Endothelial cell of umbilical vein (primary cell): ENCODE data around the gene CDC42BPB. TPM values are rescaled to one million over a fixed set of nuclear protein-coding genes. Genes with fewer than 3 reads are reported as not detected.

Experiments used
- BruUV-seq: library from RNA; stranded (reverse); fragments of 400-500 nt; replicated peaks from 2 replicates; lab custom pipeline; 2021; lab: Mats Ljungman, UMichigan
- CTCF ChIA-PET: fragments of 300-600, 350-600 bp; sonication (Branson Sonifier 250); formaldehyde crosslinking; loops from one replicate; lab custom pipeline; 2021; ENCODE audit warnings: antibody characterized with exemption, inconsistent platforms; lab: Charles Lee
- POLR2A ChIA-PET: fragments of 300-600, 350-600 bp; sonication (Branson Sonifier 250); formaldehyde crosslinking; loops from one replicate; lab custom pipeline; 2021; ENCODE audit warnings: antibody characterized with exemption, inconsistent platforms; lab: Charles Lee
- DNase-seq: peaks from one replicate; pipeline ENCODE4 v3.0.0-alpha.2; 2011; ENCODE audit warnings: low read depth, low spot score
- FAIRE-seq: peaks from 2 replicates; lab custom pipeline; 2011; peaks lifted over from hg19 to GRCh38; lab: Jason Lieb, UNC
- H2AFZ ChIP-seq: 2 replicates; pipeline ENCODE4 v1.6.0; 2012; ENCODE audit warnings: low read depth, low read length, control low read depth, inconsistent platforms
- H3K27ac ChIP-seq: 2 replicates; pipeline ENCODE4 v1.5.1; 2011; ENCODE audit warnings: low read depth, mild to moderate bottlenecking, control low read depth, low read length, moderate library complexity; ENCODE audit not compliant: insufficient read depth
- H3K27me3 ChIP-seq, 2 experiments: 2 replicates each; pipeline versions ENCODE4 v1.6.0 to v1.6.1; 2011; ENCODE audit warnings: low read length in 2 of 2, mixed read lengths in 1 of 2; ENCODE audit not compliant: control insufficient read depth in 2 of 2, insufficient read depth in 2 of 2
- H3K36me3 ChIP-seq, 2 experiments: 2 replicates in 1 of 2; 3 replicates in 1 of 2; pipeline ENCODE4 v1.5.1; 2011; ENCODE audit warnings: low read length in 2 of 2, mild to moderate bottlenecking in 1 of 2, moderate library complexity in 1 of 2; ENCODE audit not compliant: control insufficient read depth in 2 of 2, insufficient read depth in 2 of 2; ENCODE audit errors: extremely low read depth in 1 of 2
- H3K4me1 ChIP-seq: 3 replicates; pipeline ENCODE4 v1.5.1; 2011; ENCODE audit warnings: mild to moderate bottlenecking, low read length; ENCODE audit not compliant: control insufficient read depth, insufficient read depth; ENCODE audit errors: extremely low read depth
- H3K4me2 ChIP-seq: 2 replicates; pipeline ENCODE4 v1.6.1; 2011; ENCODE audit warnings: low read length, control low read depth, mixed read lengths; ENCODE audit not compliant: insufficient read depth
- H3K4me3 ChIP-seq, 3 experiments: fragments of 200-600 bp in 1 of 3; sonication (generic), shearing (Covaris generic) in 1 of 3; replicated peaks in 1 of 3; 2 replicates each; pipeline ENCODE4 v1.5.1; 2011 to 2016; ENCODE audit warnings: control low read depth in 3 of 3, low read length in 3 of 3, mild to moderate bottlenecking in 2 of 3, inconsistent platforms in 1 of 3, low read depth in 1 of 3, moderate library complexity in 1 of 3; ENCODE audit not compliant: insufficient read depth in 1 of 3
- H3K79me2 ChIP-seq: 2 replicates; pipeline ENCODE4 v1.6.0; 2012; ENCODE audit warnings: low read length, inconsistent platforms; ENCODE audit not compliant: control insufficient read depth, insufficient read depth
- H3K9ac ChIP-seq: replicated peaks from 2 replicates; pipeline ENCODE3; 2011; ENCODE audit warnings: low read length, control low read depth; ENCODE audit not compliant: insufficient read depth; ENCODE audit errors: extremely low read depth
- H3K9me1 ChIP-seq: replicated peaks from 3 replicates; pipeline ENCODE4 v1.6.0; 2011; ENCODE audit warnings: mild to moderate bottlenecking, low read length; ENCODE audit not compliant: control insufficient read depth, insufficient read depth; ENCODE audit errors: extremely low read depth
- H3K9me3 ChIP-seq: replicated peaks from 2 replicates; pipeline ENCODE4 v1.5.1; 2012; ENCODE audit warnings: low read length, inconsistent platforms; ENCODE audit not compliant: control insufficient read depth, insufficient read depth
- H4K20me1 ChIP-seq: replicated peaks from 2 replicates; pipeline ENCODE3; 2011; ENCODE audit warnings: mild to moderate bottlenecking, low read length; ENCODE audit not compliant: control insufficient read depth, insufficient read depth; ENCODE audit errors: extremely low read depth
- CTCF ChIP-seq, 2 donors: IDR thresholded peaks; 1 replicate in 1 of 2; 2 replicates in 1 of 2; pipeline ENCODE4 v1.5.1; 2011; ENCODE audit warnings: low read length in 2 of 2, mild to moderate bottlenecking in 2 of 2, moderate library complexity in 2 of 2, control low read depth in 1 of 2, inconsistent platforms in 1 of 2, low read depth in 1 of 2; ENCODE audit not compliant: insufficient read depth in 1 of 2; ENCODE audit errors: extremely low read depth in 1 of 2
- EZH2 ChIP-seq: IDR thresholded peaks from 2 replicates; pipeline ENCODE4 v1.6.1; 2012; ENCODE audit warnings: borderline replicate concordance, low read depth, mild to moderate bottlenecking, moderate library complexity, low read length, inconsistent platforms; ENCODE audit not compliant: severe bottlenecking
- FOS ChIP-seq: IDR thresholded peaks from 2 replicates; pipeline ENCODE4 v1.6.1; 2011; ENCODE audit warnings: mild to moderate bottlenecking, low read length, moderate library complexity, borderline replicate concordance; ENCODE audit not compliant: insufficient read depth
- GATA2 ChIP-seq: IDR thresholded peaks from 2 replicates; pipeline ENCODE4 v1.7.0; 2011; ENCODE audit warnings: low read depth, mild to moderate bottlenecking, moderate library complexity, mixed read lengths, low read length; ENCODE audit not compliant: insufficient read length, insufficient read depth
- JUN ChIP-seq: IDR thresholded peaks from 2 replicates; pipeline ENCODE4 v1.6.1; 2011; ENCODE audit warnings: borderline replicate concordance, low read depth; ENCODE audit not compliant: insufficient read length, insufficient read depth
- MAX ChIP-seq: IDR thresholded peaks from 2 replicates; pipeline ENCODE4 v1.6.1; 2011; ENCODE audit not compliant: insufficient read depth, insufficient read length
- MYC ChIP-seq: IDR thresholded peaks from one replicate; pipeline ENCODE4 v1.6.1; 2011; ENCODE audit warnings: mild to moderate bottlenecking, low read depth, low read length
- POLR2A ChIP-seq: IDR thresholded peaks from 2 replicates; pipeline ENCODE4 v1.6.1; 2012; ENCODE audit warnings: low read depth, mild to moderate bottlenecking, control low read depth, low read length
- POLR2AphosphoS5 ChIP-seq: IDR thresholded peaks from 2 replicates; pipeline ENCODE4 v1.6.1; 2012; ENCODE audit warnings: low read depth, mild to moderate bottlenecking, control low read depth, low read length, moderate library complexity; ENCODE audit not compliant: insufficient read depth
- dilution Hi-C: fragments of 300-500 bp; cut with MboI; formaldehyde crosslinking; loops from one replicate; pipeline ENCODE4 v1.15.0; 2019; ENCODE audit warnings: low sequenced_read_pairs; ENCODE audit not compliant: extremely low pct_ligation_motif_present
- intact Hi-C: fragments of 100-400 bp; cut with micrococcal nuclease; formaldehyde crosslinking; loops from one replicate; pipeline ENCODE4 v1.10.0; 2022
- polyA plus RNA-seq, 4 experiments: library from polyadenylated mRNA; depleted of rRNA in 3 of 4; stranded (reverse) in 3 of 4; unstranded in 1 of 4; fragments of >200 nt; gene quantifications; 2 replicates each; pipeline versions ENCODE4 v1.2.1 to v1.2.3, GENCODE V29; 2011 to 2012; ENCODE audit warnings: missing spikeins in 1 of 4
- total RNA-seq: library from RNA; stranded (reverse); gene quantifications from 2 replicates; pipeline ENCODE4 v1.2.3, GENCODE V29; 2021

The CDC42BPB gene
- total and polyA plus RNA-seq, 2 donors (not counting 3 experiments of a cell fraction or from before 2014, with no cell fraction given), result 82.6 to 131 TPM

DNA sequence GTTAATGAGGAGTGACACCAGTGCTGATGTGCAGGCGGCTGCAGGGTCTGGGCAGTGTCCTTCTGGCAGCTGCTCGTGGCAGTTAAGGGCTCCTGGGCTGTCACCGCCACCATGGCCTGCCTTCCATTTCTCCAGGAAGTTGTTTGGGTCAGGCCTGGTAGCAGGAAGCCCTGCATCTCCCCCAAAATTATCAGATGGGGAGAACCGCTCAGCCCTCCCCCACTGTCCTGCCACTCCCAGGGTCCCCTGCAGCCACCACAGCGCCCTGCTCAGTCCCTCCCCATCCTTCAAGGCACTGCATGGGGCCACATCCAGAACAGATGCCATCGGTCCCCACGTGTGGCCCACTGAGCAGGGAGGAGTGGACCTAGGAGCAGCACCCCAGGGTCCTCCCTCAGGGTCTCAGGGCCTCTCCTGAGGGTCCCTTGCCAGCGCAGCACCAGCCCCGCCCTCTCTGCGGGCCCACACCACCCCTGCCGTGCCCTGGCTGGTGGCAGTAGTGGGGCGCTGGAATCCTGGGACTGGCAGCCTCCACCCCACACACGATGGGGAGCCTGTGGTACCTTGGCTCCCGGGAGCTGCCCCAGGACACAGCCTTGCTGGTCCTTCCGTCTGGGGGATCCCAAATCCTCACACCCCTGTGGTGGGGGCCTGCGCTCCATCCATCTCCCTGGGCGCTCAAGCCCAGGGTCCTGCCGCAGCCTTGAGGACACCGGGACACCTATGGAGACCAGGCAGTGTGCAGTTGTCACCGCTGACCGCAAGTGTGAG, 145.2 kb downstream of the CDC42BPB start:
- H3K27me3 ChIP-seq, result no peaks in the 10 kb centered on the region
- no TSS peak for BruUV-seq
- DNase-seq, result no peak
- no peak overlapping the region for H3K9ac ChIP-seq
- dilution Hi-C loops, result no loop called here
- no peak for FAIRE-seq
- no peak overlapping the region for H3K27ac ChIP-seq
- H3K36me3 ChIP-seq, result peaks cover 0 to 3% of the 10 kb centered on the region in 2 experiments
- intact Hi-C loops, result no loop called here
- H3K4me2 ChIP-seq, result no peak overlapping the region
- ChIA-PET CTCF (interaction anchor here (0.6 to 0.7 kb wide), 2 partner anchors 139 to 218 kb away, joined by 3 read pairs; no protein-coding TSS in a partner anchor), POLR2A (no interaction called here)
- H4K20me1 ChIP-seq, result no peaks in the 10 kb centered on the region
- H2AFZ ChIP-seq, result no peak overlapping the region
- H3K79me2 ChIP-seq, result no peaks in the 10 kb centered on the region
- H3K9me1 ChIP-seq, result no peaks in the 10 kb centered on the region
- H3K9me3 ChIP-seq, result no peaks in the 10 kb centered on the region
- no peaks in the 10 kb centered on the region for H3K4me1 ChIP-seq
- TF ChIP-seq POLR2AphosphoS5, result no peak
- TF ChIP-seq EZH2, result no peak
- TF ChIP-seq FOS, result no peak
- no peak for TF ChIP-seq MYC
- no peak for TF ChIP-seq MAX
- TF ChIP-seq GATA2, result no peak
- TF ChIP-seq JUN, result no peak
- TF ChIP-seq POLR2A, result no peak
- no peak for TF ChIP-seq CTCF (IDR thresholded peaks at IDR 0.05; ENCODE audit: extremely low read depth in 1 of 2, insufficient read depth in 1 of 2, low read depth in 1 of 2, low read length in 2 of 2)
- H3K4me3 ChIP-seq, result no peak overlapping the region
